GM12878 (cell line): ENCODE results near the gene C6orf89. TPM values are rescaled to one million over a fixed set of nuclear protein-coding genes. Genes with fewer than 3 reads are reported as not detected.

Experiments
- ATF7 ChIP-seq: fragments of 450-650 bp; IDR thresholded peaks from 2 replicates; pipeline ENCODE4 v1.6.1; 2016; ENCODE audit warnings: low read depth, mild to moderate bottlenecking
- CREB1 ChIP-seq: IDR thresholded peaks from 2 replicates; pipeline ENCODE4 v1.6.1; 2012; ENCODE audit warnings: low read depth, mild to moderate bottlenecking, inconsistent platforms
- EED ChIP-seq: sonication (generic); IDR thresholded peaks from 2 replicates; pipeline ENCODE4 v1.6.1; 2016; ENCODE audit warnings: antibody characterized with exemption, low read depth
- ETV6 ChIP-seq, 2 experiments: fragments of 450-650 bp in 1 of 2; IDR thresholded peaks in 1 of 2; conservative IDR thresholded peaks in 1 of 2; 2 replicates each; pipeline ENCODE4 v1.6.1; 2014; ENCODE audit warnings: antibody characterized with exemption in 1 of 2, borderline replicate concordance in 1 of 2, low read depth in 1 of 2, mild to moderate bottlenecking in 1 of 2, moderate library complexity in 1 of 2
- FOXK2 ChIP-seq: fragments of 450-650 bp; IDR thresholded peaks from 2 replicates; pipeline ENCODE4 v1.6.1; 2017; ENCODE audit warnings: mild to moderate bottlenecking, moderate library complexity
- GATAD2B ChIP-seq: fragments of 450-650 bp; conservative IDR thresholded peaks from 2 replicates; pipeline ENCODE4 v1.6.1; 2017; ENCODE audit warnings: low read depth, mild to moderate bottlenecking, moderate library complexity
- HDAC2 ChIP-seq: fragments of 200-600 bp; sonication (generic); IDR thresholded peaks from 2 replicates; pipeline ENCODE4 v1.6.1; 2017
- IRF3 ChIP-seq: fragments of 450-650 bp; IDR thresholded peaks from 2 replicates; pipeline ENCODE4 v1.6.1; 2014; ENCODE audit warnings: mild to moderate bottlenecking
- IRF5 ChIP-seq: fragments of 450-650 bp; IDR thresholded peaks from 2 replicates; pipeline ENCODE4 v1.6.1; 2017; ENCODE audit warnings: borderline replicate concordance
- MEF2A ChIP-seq: IDR thresholded peaks from 2 replicates; pipeline ENCODE4 v1.6.1; 2011; ENCODE audit warnings: low read depth, mild to moderate bottlenecking, low read length, moderate library complexity; ENCODE audit not compliant: insufficient read depth
- MXI1 ChIP-seq: fragments of 150-350 bp; IDR thresholded peaks from 2 replicates; pipeline ENCODE4 v1.6.1; 2011; ENCODE audit warnings: low read depth, mild to moderate bottlenecking, inconsistent platforms, low read length, improper control_type of control experiment
- NFYA ChIP-seq: IDR thresholded peaks from 2 replicates; pipeline ENCODE4 v1.6.1; 2011; ENCODE audit warnings: low read depth, mild to moderate bottlenecking, low read length, improper control_type of control experiment, borderline replicate concordance
- PAX8 ChIP-seq: fragments of 450-650 bp; IDR thresholded peaks from 2 replicates; pipeline ENCODE4 v1.6.1; 2017; ENCODE audit warnings: mild to moderate bottlenecking, moderate library complexity
- PKNOX1 ChIP-seq: fragments of 450-650 bp; IDR thresholded peaks from 2 replicates; pipeline ENCODE4 v1.6.1; 2016; ENCODE audit warnings: mild to moderate bottlenecking
- PML ChIP-seq: IDR thresholded peaks from 2 replicates; pipeline ENCODE4 v1.6.1; 2012; ENCODE audit warnings: low read length, inconsistent platforms
- RFX5 ChIP-seq: IDR thresholded peaks from 2 replicates; pipeline ENCODE4 v1.6.1; 2011; ENCODE audit warnings: low read depth, low read length, improper control_type of control experiment
- RUNX3 ChIP-seq: IDR thresholded peaks from 2 replicates; pipeline ENCODE4 v1.6.1; 2012; ENCODE audit warnings: low read length, inconsistent platforms
- SKIL ChIP-seq: fragments of 450-650 bp; IDR thresholded peaks from 2 replicates; pipeline ENCODE4 v1.6.1; 2017; ENCODE audit warnings: mild to moderate bottlenecking, low read depth, inconsistent platforms; ENCODE audit not compliant: poor library complexity, severe bottlenecking
- SMAD1 ChIP-seq: fragments of 450-650 bp; IDR thresholded peaks from 2 replicates; pipeline ENCODE4 v1.6.1; 2018; ENCODE audit warnings: mild to moderate bottlenecking, low read depth; ENCODE audit not compliant: partially characterized antibody
- SUZ12 ChIP-seq: fragments of 200-600 bp; sonication (generic); IDR thresholded peaks from one replicate; pipeline ENCODE4 v1.6.1; 2018; ENCODE audit warnings: antibody characterized with exemption, mild to moderate bottlenecking; ENCODE audit not compliant: unreplicated experiment
- USF1 ChIP-seq: IDR thresholded peaks from 2 replicates; pipeline ENCODE4 v1.6.1; 2011; ENCODE audit warnings: borderline replicate concordance, low read depth, mild to moderate bottlenecking, moderate library complexity, mixed read lengths, low read length; ENCODE audit not compliant: insufficient read depth; ENCODE audit errors: extremely low read length
- ZNF622 ChIP-seq: fragments of 450-650 bp; IDR thresholded peaks from 2 replicates; pipeline ENCODE4 v1.6.1; 2017; ENCODE audit warnings: mild to moderate bottlenecking, inconsistent platforms
- polyA plus RNA-seq, 11 experiments: library from polyadenylated mRNA; depleted of rRNA in 4 of 11; unstranded in 6 of 11; stranded (reverse) in 5 of 11; fragments of >200 nt; fragmentation: Nextera tagmentation in 4 of 11; fragmentation: Illumina TruSeq in 1 of 11; extraction: Ambion mirVana in 4 of 11; extraction: Trizol in 1 of 11; gene quantifications; 1 replicate in 1 of 11; 2 replicates in 10 of 11; pipeline versions ENCODE4 v1.2.1 to v1.2.3, GENCODE V29; 2011 to 2016; ENCODE audit warnings: inconsistent platforms in 2 of 11, missing spikeins in 2 of 11, low read depth in 1 of 11
- total RNA-seq, 4 experiments: library from RNA; depleted of rRNA in 3 of 4; stranded (reverse); fragments of >200 nt in 3 of 4; fragmentation: Illumina TruSeq in 1 of 4; extraction: Trizol in 1 of 4; gene quantifications; 2 replicates each; pipeline versions ENCODE4 v1.2.1 to v1.2.3, GENCODE V29; 2013 to 2021

Gene C6orf89
- total and polyA plus RNA-seq, 10 of the 15 experiments (the other 5 are each of a cell fraction or from before 2014, with no cell fraction given): 10.8 to 42.7 (median 28.6) TPM

GRCh38 chr6:36885461-36886401, at the start of gene C6orf89 (continued):
- TF ChIP-seq EED (no peak), MEF2A (0 out of 2 replicates have a peak, but pooled peaks have one; percentile 43), GATAD2B (peak; percentile 85), HDAC2 (no peak), PML (no peak; the same call in 1 of the 2 replicates), SMAD1 (no peak), PKNOX1 (peak; percentile 90), ATF7 (peak; percentile 58), MXI1 (peak; percentile 76; the same call in 1 of the 2 replicates), IRF5 (peak; percentile 91), SUZ12 (no peak), IRF3 (no peak), SKIL (no peak), ZNF622 (no peak), PAX8 (no peak), CREB1 (peak; percentile 82), ETV6 (conservative IDR thresholded peaks at IDR 0.05 in 1 of 2, IDR thresholded peaks at IDR 0.05 in 1 of 2; ENCODE audit: borderline replicate concordance in 1 of 2, low read depth in 1 of 2) (peak in 1 of 2 experiments; percentile 98; a peak in 2 of 4 replicates), USF1 (no peak), FOXK2 (peak; percentile 78), RUNX3 (peak; percentile 34; the same call in 1 of the 2 replicates), RFX5 (peak; percentile 8; the same call in 1 of the 2 replicates), NFYA (no peak)
